Right forelimb (tissue), 1 donor: ENCODE results near the gene TP53I13.

Source experiments
- DNase-seq: peaks from one replicate; pipeline ENCODE4 v3.0.0-alpha.2; 2018

TP53I13 gene

GRCh38 chr17:29617481-29618271 lies 49.2 kb downstream of the TP53I13 start:
- peak; percentile 73 for DNase-seq

- no peak for DNase-seq
Measured at GRCh38 chr17:29618272-29619065, 50.0 kb downstream of the TP53I13 start.

- DNase-seq = peak; percentile 44
Measured at GRCh38 chr17:29619251-29619650, 50.8 kb downstream of the TP53I13 start.

- no peak for DNase-seq
Measured at GRCh38 chr17:29620271-29620670, 51.8 kb downstream of the TP53I13 start.

- no peak for DNase-seq
Measured at GRCh38 chr17:29620779-29621500, 52.4 kb downstream of the TP53I13 start.

GRCh38 chr17:29621751-29622194 lies 53.3 kb downstream of the TP53I13 start:
- no peak for DNase-seq
